Measurements from ENCODE around the gene HEPN1. TPM values are rescaled to one million over a fixed set of nuclear protein-coding genes. Genes with fewer than 3 reads are reported as not detected.

The HEPN1 gene
- total and polyA plus RNA-seq, 2 donors (not counting 3 experiments of a cell fraction or from before 2014, with no cell fraction given): not detected

DNA sequence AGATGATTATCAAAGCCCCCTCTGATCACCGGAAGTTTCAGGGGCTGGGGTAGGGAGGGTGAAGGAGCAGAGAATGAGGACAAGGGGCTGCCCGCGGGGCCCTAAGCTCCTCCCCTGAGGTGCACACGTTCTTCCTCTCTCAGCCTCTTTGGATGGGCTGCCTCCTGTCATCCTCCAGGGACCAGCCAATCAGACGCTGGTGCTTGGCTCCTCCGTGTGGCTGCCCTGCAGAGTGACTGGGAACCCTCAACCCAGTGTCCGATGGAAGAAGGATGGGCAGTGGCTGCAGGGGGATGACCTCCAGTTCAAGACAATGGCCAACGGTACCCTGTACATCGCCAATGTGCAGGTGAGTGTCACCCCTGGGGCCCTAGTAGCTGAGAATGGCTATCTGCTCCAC, 46.3 kb upstream of the HEPN1 start:
- ChIA-PET CTCF (no interaction called here), POLR2A (no interaction called here)
- no peak overlapping the region for H3K4me2 ChIP-seq (ENCODE audit: insufficient read depth, low read length)
- TF ChIP-seq JUN (IDR thresholded peaks at IDR 0.05; ENCODE audit: borderline replicate concordance, insufficient read depth, insufficient read length, low read depth) (no peak), POLR2A (IDR thresholded peaks at IDR 0.05; ENCODE audit: low read depth, low read length) (no peak), GATA2 (IDR thresholded peaks at IDR 0.05; ENCODE audit: insufficient read depth, insufficient read length, low read depth, low read length) (no peak), POLR2AphosphoS5 (IDR thresholded peaks at IDR 0.05; ENCODE audit: insufficient read depth, low read depth, low read length) (no peak), MYC (IDR thresholded peaks at IDR 0.05; ENCODE audit: low read depth, low read length) (no peak), EZH2 (IDR thresholded peaks at IDR 0.05; ENCODE audit: borderline replicate concordance, low read depth, low read length, severe bottlenecking) (no peak), FOS (IDR thresholded peaks at IDR 0.05; ENCODE audit: borderline replicate concordance, insufficient read depth, low read length) (no peak)
- TF ChIP-seq, protein P1, sequence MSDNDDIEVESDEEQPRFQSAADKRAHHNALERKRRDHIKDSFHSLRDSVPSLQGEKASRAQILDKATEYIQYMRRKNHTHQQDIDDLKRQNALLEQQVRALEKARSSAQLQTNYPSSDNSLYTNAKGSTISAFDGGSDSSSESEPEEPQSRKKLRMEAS (IDR thresholded peaks at IDR 0.05; ENCODE audit: insufficient read depth, insufficient read length): no peak
- TF ChIP-seq, protein P2, sequence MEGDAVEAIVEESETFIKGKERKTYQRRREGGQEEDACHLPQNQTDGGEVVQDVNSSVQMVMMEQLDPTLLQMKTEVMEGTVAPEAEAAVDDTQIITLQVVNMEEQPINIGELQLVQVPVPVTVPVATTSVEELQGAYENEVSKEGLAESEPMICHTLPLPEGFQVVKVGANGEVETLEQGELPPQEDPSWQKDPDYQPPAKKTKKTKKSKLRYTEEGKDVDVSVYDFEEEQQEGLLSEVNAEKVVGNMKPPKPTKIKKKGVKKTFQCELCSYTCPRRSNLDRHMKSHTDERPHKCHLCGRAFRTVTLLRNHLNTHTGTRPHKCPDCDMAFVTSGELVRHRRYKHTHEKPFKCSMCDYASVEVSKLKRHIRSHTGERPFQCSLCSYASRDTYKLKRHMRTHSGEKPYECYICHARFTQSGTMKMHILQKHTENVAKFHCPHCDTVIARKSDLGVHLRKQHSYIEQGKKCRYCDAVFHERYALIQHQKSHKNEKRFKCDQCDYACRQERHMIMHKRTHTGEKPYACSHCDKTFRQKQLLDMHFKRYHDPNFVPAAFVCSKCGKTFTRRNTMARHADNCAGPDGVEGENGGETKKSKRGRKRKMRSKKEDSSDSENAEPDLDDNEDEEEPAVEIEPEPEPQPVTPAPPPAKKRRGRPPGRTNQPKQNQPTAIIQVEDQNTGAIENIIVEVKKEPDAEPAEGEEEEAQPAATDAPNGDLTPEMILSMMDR (IDR thresholded peaks at IDR 0.05; ENCODE audit: extremely low read depth in 1 of 2, insufficient read depth in 1 of 2, low read depth in 1 of 2, low read length in 2 of 2): no peak
- no peaks in the 10 kb centered on the region for H4K20me1 ChIP-seq (replicated peaks; ENCODE audit: control insufficient read depth, extremely low read depth, insufficient read depth, low read length)
- H2AFZ ChIP-seq (ENCODE audit: low read depth, low read length): no peak overlapping the region
- peaks cover 15% of the 10 kb centered on the region for H3K4me1 ChIP-seq (ENCODE audit: control insufficient read depth, extremely low read depth, insufficient read depth, low read length)
- intact Hi-C loops (cut with micrococcal nuclease): no loop called here
- no peaks in the 10 kb centered on the region for H3K9me1 ChIP-seq (replicated peaks; ENCODE audit: control insufficient read depth, extremely low read depth, insufficient read depth, low read length)
- H3K27me3 ChIP-seq (ENCODE audit: control insufficient read depth in 2 of 2, insufficient read depth in 2 of 2, low read length in 2 of 2): peaks cover 52 to 59% of the 10 kb centered on the region in 2 experiments
- H3K9me3 ChIP-seq (replicated peaks; ENCODE audit: control insufficient read depth, insufficient read depth, low read length): no peaks in the 10 kb centered on the region
- FAIRE-seq: no peak
- dilution Hi-C loops (cut with MboI; ENCODE audit: extremely low pct_ligation_motif_present, low sequenced_read_pairs): no loop called here
- no peaks in the 10 kb centered on the region for H3K79me2 ChIP-seq (ENCODE audit: control insufficient read depth, insufficient read depth, low read length)
- H3K27ac ChIP-seq (ENCODE audit: insufficient read depth, low read depth, low read length): no peak overlapping the region
- BruUV-seq (replicated peaks): no TSS peak
- no peak overlapping the region for H3K9ac ChIP-seq (replicated peaks; ENCODE audit: extremely low read depth, insufficient read depth, low read length)
- DNase-seq (ENCODE audit: low read depth, low spot score): no peak
- no peaks in the 10 kb centered on the region for H3K36me3 ChIP-seq (ENCODE audit: control insufficient read depth in 2 of 2, extremely low read depth in 1 of 2, insufficient read depth in 2 of 2, low read length in 2 of 2)
- no peak overlapping the region for H3K4me3 ChIP-seq (replicated peaks in 1 of 3; ENCODE audit: insufficient read depth in 1 of 3, low read depth in 1 of 3, low read length in 3 of 3)

All from endothelial cell of umbilical vein (primary cell).